ENCODE measurements around the gene KAZN. TPM values are rescaled to one million over a fixed set of nuclear protein-coding genes. Genes with fewer than 3 reads are reported as not detected.
A peak's percentile ranks its signal among the peaks of the same experiment; 100 is the strongest.

Gene KAZN
- total and polyA plus RNA-seq, 11 donors, result 0.65 to 6.5 (median 2.3) TPM

- Histone ChIP-seq H3K4me1 (no peaks in the 10 kb centered on the region), H3K27ac (no peak overlapping the region), H3K4me3 (no peak overlapping the region), H3K27me3 (no peaks in the 10 kb centered on the region), H3K36me3 (peaks cover 0 to 13% (median 0%) of the 10 kb centered on the region in 9 donors), H3K9me3 (peaks cover 0 to 14% (median 1%) of the 10 kb centered on the region in 12 donors)
- ATAC-seq (no peak), DNase-seq (no peak)
- TF ChIP-seq POLR2A (IDR thresholded peaks at IDR 0.05) (no peak), CTCF (IDR thresholded peaks at IDR 0.05) (no peak)
- intact Hi-C loops (cut with DNase I), result no loop called here
- 91 to 100% (median 97%) methylated on average over 2 of the region's 2 CpGs for WGBS, 4 donors
These were observed 459.8 kb downstream of the KAZN start for GRCh38 chr1:15058261-15058660.

GRCh38 chr1:15060104-15060503 is 461.6 kb downstream of the KAZN start:
- 80 to 89% (median 86%) methylated on average over 22 to 25 of the region's 25 CpGs for WGBS, 4 donors
- Histone ChIP-seq H3K27ac (no peak overlapping the region), H3K27me3 (no peaks in the 10 kb centered on the region), H3K9me3 (peaks cover 0 to 14% (median 1%) of the 10 kb centered on the region in 12 donors), H3K4me1 (no peaks in the 10 kb centered on the region), H3K36me3 (peaks cover 0 to 19% (median 0%) of the 10 kb centered on the region in 9 donors), H3K4me3 (no peak overlapping the region)
- no peak for TF ChIP-seq CTCF (IDR thresholded peaks at IDR 0.05)
- TF ChIP-seq POLR2A (IDR thresholded peaks at IDR 0.05), result no peak
- DNase-seq, result no peak
- intact Hi-C loops (cut with DNase I), result no loop called here
- ATAC-seq, result no peak

DNA sequence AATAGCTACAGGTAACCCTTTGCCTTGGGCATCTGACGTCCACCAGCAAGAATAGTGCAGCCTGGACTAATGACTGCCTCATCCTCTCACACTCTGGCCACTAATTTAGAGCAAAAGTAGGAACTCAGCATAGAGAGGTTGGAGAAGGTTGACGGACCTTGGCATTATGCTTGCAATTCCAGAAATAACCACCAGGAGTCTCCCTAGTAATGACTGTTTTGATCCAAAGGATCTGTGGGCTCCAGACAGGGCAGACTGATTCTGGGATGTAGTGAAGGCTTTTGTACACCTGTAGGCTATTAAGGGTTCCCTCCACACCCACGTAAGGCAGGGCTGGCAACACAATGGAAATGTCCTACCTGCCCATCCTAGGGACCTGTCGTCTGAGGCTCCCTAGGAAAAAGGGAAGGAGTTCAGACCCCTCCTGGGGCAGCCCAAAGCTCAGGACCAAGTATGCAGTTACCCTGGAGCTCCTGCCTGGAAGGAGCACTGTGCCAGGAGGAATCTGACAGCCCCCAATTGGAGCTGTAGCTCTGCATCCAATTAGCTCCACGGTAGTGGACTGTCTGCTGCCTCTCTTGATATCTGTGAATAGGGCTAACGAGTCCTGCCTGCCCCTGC is 464.1 kb downstream of the KAZN start:
- no peak overlapping the region for H3K27ac ChIP-seq
- intact Hi-C loops (cut with DNase I), result no loop called here
- 90 to 95% (median 95%) methylated on average over 6 of the region's 6 CpGs for WGBS, 4 donors
- peaks cover 0 to 6% (median 0%) of the 10 kb centered on the region in 9 donors for H3K36me3 ChIP-seq
- H3K9me3 ChIP-seq, result peaks cover 0 to 14% (median 1%) of the 10 kb centered on the region in 12 donors
- H3K4me3 ChIP-seq, result no peak overlapping the region
- H3K27me3 ChIP-seq, result no peaks in the 10 kb centered on the region
- ATAC-seq (no peak), DNase-seq (no peak)
- TF ChIP-seq CTCF (IDR thresholded peaks at IDR 0.05), result peak in 9 of 12 donors; percentile 9 to 47 (median 28)
- TF ChIP-seq POLR2A (IDR thresholded peaks at IDR 0.05), result no peak
- H3K4me1 ChIP-seq, result no peaks in the 10 kb centered on the region

DNA sequence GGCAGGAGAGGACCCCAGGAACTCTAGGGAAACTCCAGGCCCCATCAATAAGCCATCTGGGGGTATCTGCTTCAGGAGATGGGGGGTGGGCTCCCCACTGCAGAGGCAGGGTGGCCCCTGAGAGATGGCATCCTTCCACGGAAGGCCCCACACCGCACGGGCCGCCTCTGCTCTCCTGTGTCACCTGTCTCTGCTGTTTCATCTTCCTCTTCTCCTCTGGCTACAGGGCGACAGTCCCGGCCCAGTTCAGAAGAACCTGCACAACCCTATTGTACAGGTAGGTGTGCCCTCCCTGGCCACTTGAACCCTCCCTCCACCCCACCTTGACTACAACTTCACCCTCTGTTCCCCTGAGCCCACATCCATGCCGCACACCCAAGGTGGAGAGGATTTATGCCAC is 464.9 kb downstream of the KAZN start:
- TF ChIP-seq CTCF (IDR thresholded peaks at IDR 0.05) (no peak), POLR2A (IDR thresholded peaks at IDR 0.05) (no peak)
- no peak for ATAC-seq
- intact Hi-C loops (cut with DNase I), result no loop called here
- peaks cover 0 to 6% (median 0%) of the 10 kb centered on the region in 9 donors for H3K36me3 ChIP-seq
- no peaks in the 10 kb centered on the region for H3K4me1 ChIP-seq
- H3K27me3 ChIP-seq, result no peaks in the 10 kb centered on the region
- H3K27ac ChIP-seq, result no peak overlapping the region
- peaks cover 0 to 14% (median 1%) of the 10 kb centered on the region in 12 donors for H3K9me3 ChIP-seq
- 91 to 97% (median 97%) methylated on average over 7 of the region's 7 CpGs for WGBS, 4 donors
- H3K4me3 ChIP-seq, result no peak overlapping the region
- peak in 1 of 5 donors; percentile 47 for DNase-seq
